Peyer's patch (tissue), 4 donors: ENCODE measurements around the gene KLHDC3.

ENCODE experiments used
- CTCF ChIP-seq, 6 experiments: fragments of 450-650 bp in 4 of 6; fragments of 200-600 bp in 2 of 6; sonication (generic) in 1 of 6; IDR thresholded peaks; one replicate each; pipeline ENCODE4 v1.5.1; 2017 to 2019; ENCODE audit warnings: antibody characterized with exemption in 6 of 6, mild to moderate bottlenecking in 3 of 6, moderate library complexity in 1 of 6
- POLR2A ChIP-seq, 2 donors: fragments of 450-650 bp; IDR thresholded peaks; one replicate each; pipeline ENCODE4 v1.5.1; 2017; ENCODE audit warnings: antibody characterized with exemption in 2 of 2, mild to moderate bottlenecking in 2 of 2, moderate library complexity in 2 of 2

DNA sequence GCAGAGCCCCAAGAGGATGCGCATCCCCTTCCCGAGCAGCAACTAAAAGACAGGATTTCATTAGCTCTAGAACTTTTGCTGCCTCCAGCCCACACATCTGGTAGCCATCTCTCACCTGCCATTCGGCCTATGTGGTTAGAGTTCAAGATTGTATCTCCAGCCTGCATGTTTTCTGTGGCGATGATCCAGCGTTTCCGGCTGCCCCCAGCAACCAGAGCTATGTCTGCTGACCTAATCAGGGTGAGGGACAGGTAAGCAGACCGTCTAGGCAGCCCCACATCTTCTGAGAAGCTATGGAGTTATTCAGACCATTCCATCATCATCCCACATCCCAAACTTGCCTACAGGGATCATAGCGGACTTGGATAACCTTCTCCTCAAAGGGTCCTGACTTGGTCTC, 41.9 kb downstream of the KLHDC3 start:
- TF ChIP-seq CTCF (IDR thresholded peaks at IDR 0.05), result no peak
- no peak for TF ChIP-seq POLR2A (IDR thresholded peaks at IDR 0.05)
